ENCODE data around the gene NKAIN1. TPM values are rescaled to one million over a fixed set of nuclear protein-coding genes. Genes with fewer than 3 reads are reported as not detected.

Gene NKAIN1
- total RNA-seq, 1 experiment from 2014 or later: 1.1 TPM

GRCh38 chr1:31243501-31244286, 4.0 kb upstream of the NKAIN1 start:
- Histone ChIP-seq H3K79me2 (ENCODE audit: insufficient read depth, low read length) (no peaks in the 10 kb centered on the region), H3K36me3 (ENCODE audit: control insufficient read depth in 1 of 2, insufficient read depth in 2 of 2, low read length in 2 of 2) (no peaks in the 10 kb centered on the region; a peak in 1 of 4 replicates), H3K9ac (ENCODE audit: low read length) (no peak overlapping the region; the same call in 1 of the 2 replicates), H3K4me1 (ENCODE audit: control insufficient read depth in 1 of 2, insufficient read depth in 2 of 2, low read length in 2 of 2) (peaks cover 0 to 5% of the 10 kb centered on the region in 2 experiments; a peak in 1 of 4 replicates), H3K9me3 (ENCODE audit: control insufficient read depth in 1 of 2, insufficient read depth in 1 of 2, low read depth in 1 of 2, low read length in 2 of 2) (no peaks in the 10 kb centered on the region), H4K20me1 (ENCODE audit: insufficient read depth) (no peaks in the 10 kb centered on the region), H3K9me2 (ENCODE audit: insufficient read depth) (no peaks in the 10 kb centered on the region), H3K4me2 (ENCODE audit: low read length) (no peak overlapping the region), H3K27ac (ENCODE audit: low read depth, low read length) (no peak overlapping the region), H3K4me3 (replicated peaks in 1 of 2; ENCODE audit: low read depth in 1 of 2, low read length in 2 of 2) (no peak overlapping the region), H2AFZ (ENCODE audit: low read depth, low read length, poor library complexity, severe bottlenecking) (no peak overlapping the region), H3K27me3 (ENCODE audit: insufficient read depth, low read length) (no peaks in the 10 kb centered on the region)
- CTCF ChIA-PET: no interaction called here
- DNase-seq (ENCODE audit: low read depth, low spot score) (no peak), ATAC-seq (no peak)
- RAD21 ChIA-PET (ENCODE audit: low non-redundant PET in 1 of 2, low total read pairs in 2 of 2, uncharacterized antibody in 2 of 2, unreplicated experiment in 2 of 2): no interaction called here
- POLR2A ChIA-PET: no interaction called here
- TF ChIP-seq CTCF (IDR thresholded peaks at IDR 0.05 in 2 of 3, conservative IDR thresholded peaks at IDR 0.05 in 1 of 3; ENCODE audit: borderline replicate concordance in 1 of 3, insufficient read depth in 1 of 3, low read depth in 2 of 3, low read length in 2 of 3): no peak
- TF ChIP-seq JUND (IDR thresholded peaks at IDR 0.05): no peak
- no peak for TF ChIP-seq CEBPB (IDR thresholded peaks at IDR 0.05; ENCODE audit: low read depth)
- no TSS peak for BruUV-seq (replicated peaks)
- intact Hi-C loops (cut with micrococcal nuclease): no loop called here

GRCh38 chr1:31241321-31241720, 1.6 kb upstream of the NKAIN1 start:
- Histone ChIP-seq H3K4me3 (replicated peaks in 1 of 2; ENCODE audit: low read depth in 1 of 2, low read length in 2 of 2) (no peak overlapping the region), H3K27ac (ENCODE audit: low read depth, low read length) (no peak overlapping the region), H3K4me2 (ENCODE audit: low read length) (no peak overlapping the region), H3K9me2 (ENCODE audit: insufficient read depth) (no peaks in the 10 kb centered on the region), H2AFZ (ENCODE audit: low read depth, low read length, poor library complexity, severe bottlenecking) (no peak overlapping the region), H4K20me1 (ENCODE audit: insufficient read depth) (no peaks in the 10 kb centered on the region), H3K79me2 (ENCODE audit: insufficient read depth, low read length) (no peaks in the 10 kb centered on the region), H3K36me3 (ENCODE audit: control insufficient read depth in 1 of 2, insufficient read depth in 2 of 2, low read length in 2 of 2) (no peaks in the 10 kb centered on the region; a peak in 1 of 4 replicates), H3K27me3 (ENCODE audit: insufficient read depth, low read length) (peaks cover 8% of the 10 kb centered on the region; the same call in 1 of the 2 replicates), H3K4me1 (ENCODE audit: control insufficient read depth in 1 of 2, insufficient read depth in 2 of 2, low read length in 2 of 2) (peaks cover 0 to 5% of the 10 kb centered on the region in 2 experiments; a peak in 1 of 4 replicates), H3K9ac (ENCODE audit: low read length) (no peak overlapping the region), H3K9me3 (ENCODE audit: control insufficient read depth in 1 of 2, insufficient read depth in 1 of 2, low read depth in 1 of 2, low read length in 2 of 2) (no peaks in the 10 kb centered on the region)
- POLR2A ChIA-PET: no interaction called here
- intact Hi-C loops (cut with micrococcal nuclease): no loop called here
- CTCF ChIA-PET: no interaction called here
- TF ChIP-seq CEBPB (IDR thresholded peaks at IDR 0.05; ENCODE audit: low read depth): no peak
- no peak for TF ChIP-seq ELF1 (IDR thresholded peaks at IDR 0.05; ENCODE audit: borderline replicate concordance, low read depth)
- TF ChIP-seq EZH2 (IDR thresholded peaks at IDR 0.05): no peak
- no TSS peak for BruUV-seq (replicated peaks)
- DNase-seq (ENCODE audit: low read depth, low spot score) (no peak), ATAC-seq (no peak)
- RAD21 ChIA-PET (ENCODE audit: low non-redundant PET in 1 of 2, low total read pairs in 2 of 2, uncharacterized antibody in 2 of 2, unreplicated experiment in 2 of 2): no interaction called here
